Mucosa of gallbladder (tissue), 1 donor: Measurements from ENCODE around the gene COL5A2. TPM values are rescaled to one million over a fixed set of nuclear protein-coding genes. Genes with fewer than 3 reads are reported as not detected.

Experiments
- DNase-seq: peaks from one replicate; pipeline ENCODE4 v3.0.0-alpha.2; 2020; ENCODE audit warnings: low spot score
- total RNA-seq: library from RNA; stranded (reverse); gene quantifications from one replicate; pipeline ENCODE4 v1.2.1, GENCODE V29; 2021
- donor health status: DM: no; HTN: no; CAD: no.

Gene COL5A2
- total RNA-seq, 1 donor from 2014 or later = 30.8 TPM

DNA sequence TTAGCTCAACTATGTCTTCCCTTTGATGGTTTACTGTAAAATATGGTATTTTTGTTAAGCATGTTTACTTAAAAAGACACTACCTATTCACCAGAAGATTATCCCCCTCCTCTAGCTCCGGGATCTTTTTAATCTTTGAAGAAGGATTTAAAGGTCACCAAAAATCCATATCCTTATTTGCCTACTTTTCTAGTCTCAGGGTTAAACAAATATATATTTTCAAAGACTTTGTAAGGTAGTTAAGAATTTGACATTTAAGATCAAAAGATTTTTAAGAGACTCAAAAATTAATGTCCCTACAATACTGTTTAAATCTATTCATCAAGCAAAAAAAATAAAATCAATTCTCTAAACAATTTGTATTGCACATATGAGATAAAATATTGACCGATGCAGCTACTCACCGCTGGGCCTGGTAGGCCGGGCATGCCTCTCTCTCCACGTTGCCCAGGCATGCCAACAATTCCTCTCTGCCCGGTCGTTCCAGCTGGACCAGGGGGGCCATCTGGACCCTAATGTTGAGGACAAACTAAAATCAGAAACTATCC lies 129.3 kb downstream of the COL5A2 start:
- no peak for DNase-seq

DNA sequence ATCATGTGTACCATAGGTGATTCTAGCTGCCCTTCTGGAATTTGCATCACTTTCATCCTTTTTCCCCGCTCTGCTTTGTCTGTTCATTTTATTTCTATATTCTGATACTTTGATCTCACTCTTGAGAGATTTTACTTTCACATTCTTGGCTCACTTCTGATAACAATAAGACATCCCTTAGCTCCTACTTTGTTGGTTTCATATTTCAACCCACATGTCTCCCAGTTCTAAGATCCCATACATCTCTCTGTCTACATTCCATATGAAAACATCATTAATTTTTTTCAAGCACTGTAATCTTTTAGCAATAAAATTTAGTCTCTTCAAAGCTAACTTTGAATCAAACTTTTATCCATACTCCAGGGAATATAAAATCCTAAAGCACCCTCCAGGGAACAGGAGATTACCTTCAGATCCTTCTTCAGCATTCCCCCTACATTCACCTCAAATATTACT lies 129.8 kb downstream of the COL5A2 start:
- DNase-seq = no peak

DNA sequence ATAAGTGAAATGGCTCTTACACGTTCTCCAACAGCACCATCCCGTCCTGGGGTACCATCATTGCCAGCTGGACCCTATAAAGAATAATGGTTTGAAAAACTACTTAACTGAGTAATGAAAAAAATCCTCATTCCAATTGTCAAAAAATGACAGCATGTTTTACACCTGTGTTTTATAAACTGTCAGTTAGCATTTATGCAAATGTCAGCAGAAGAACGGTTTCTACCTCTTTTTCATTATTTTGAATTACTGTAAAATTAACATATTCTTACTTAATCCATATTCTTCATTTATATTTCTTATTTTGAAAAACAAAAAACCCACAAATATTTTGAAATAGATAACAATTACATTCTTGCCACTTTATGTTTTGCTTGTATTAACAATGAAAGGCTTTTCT lies 131.4 kb downstream of the COL5A2 start:
- DNase-seq = no peak

DNA sequence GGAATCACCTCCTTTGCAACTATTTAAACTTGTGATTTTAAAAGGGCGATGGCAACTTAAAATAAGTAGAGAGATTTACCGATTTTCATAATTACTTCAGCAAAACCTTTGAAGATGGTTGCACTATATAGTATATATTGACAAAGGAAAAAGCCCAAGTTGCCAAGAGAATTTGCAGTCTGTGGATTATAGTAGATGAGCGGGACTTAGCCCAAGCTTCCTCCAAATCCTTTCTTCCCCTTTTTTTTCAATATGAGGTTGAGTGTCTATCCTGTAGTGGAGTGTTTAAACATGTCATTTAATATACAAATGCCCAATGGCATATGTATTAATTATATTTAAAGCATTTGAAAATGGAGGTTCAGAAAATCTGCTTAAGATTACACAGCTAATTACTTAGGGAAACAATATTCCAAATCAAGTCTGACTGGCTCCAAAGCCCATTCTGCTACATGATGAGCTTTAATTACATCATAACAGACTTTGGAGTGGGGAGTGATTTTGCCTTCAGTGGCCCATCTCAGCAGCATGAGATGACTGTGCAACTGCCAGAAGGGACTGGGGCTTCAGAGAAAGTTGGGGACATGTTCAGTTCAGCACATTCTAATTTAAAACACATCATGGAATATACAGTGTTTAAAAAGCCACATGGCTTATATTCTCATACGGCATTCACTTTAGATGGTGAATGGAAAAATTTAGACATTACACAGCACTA lies 132.2 kb downstream of the COL5A2 start:
- no peak for DNase-seq

DNA sequence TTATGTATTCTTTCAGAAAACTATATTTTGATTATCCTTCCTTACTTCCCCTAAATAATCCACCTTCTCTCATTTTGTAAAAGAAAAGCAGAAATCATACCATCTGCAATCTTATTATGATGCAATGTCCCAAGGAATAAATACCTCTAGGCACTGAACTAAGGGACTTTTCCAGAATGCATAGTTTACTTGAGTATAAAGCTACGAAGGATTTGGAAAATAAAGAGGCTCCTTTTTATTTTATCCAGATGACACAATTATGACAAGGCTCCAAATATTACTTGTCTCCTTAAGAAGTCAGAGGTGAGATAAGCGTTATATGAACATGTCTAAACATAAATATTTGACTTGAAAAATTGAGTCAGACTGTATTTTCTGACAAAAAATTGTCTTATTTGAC lies 133.2 kb downstream of the COL5A2 start:
- no peak for DNase-seq

DNA sequence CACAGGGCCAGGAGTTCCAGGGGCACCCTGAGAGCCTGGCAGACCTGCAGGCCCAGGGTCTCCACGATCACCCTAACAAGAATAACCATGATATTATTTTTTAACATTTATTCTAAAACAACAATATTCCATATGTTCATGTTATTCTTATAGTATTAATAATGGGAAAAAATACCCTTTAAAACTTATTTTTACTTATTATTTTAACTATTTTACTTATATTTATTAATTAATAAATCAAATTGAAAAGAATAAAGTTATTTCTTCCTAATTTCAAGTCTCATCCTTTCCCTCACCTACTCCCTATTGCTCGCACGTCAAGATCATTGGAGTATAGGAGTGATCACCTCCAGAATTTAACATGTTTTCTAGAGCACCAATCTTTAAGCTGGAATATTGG lies 133.7 kb downstream of the COL5A2 start:
- no peak for DNase-seq

DNA sequence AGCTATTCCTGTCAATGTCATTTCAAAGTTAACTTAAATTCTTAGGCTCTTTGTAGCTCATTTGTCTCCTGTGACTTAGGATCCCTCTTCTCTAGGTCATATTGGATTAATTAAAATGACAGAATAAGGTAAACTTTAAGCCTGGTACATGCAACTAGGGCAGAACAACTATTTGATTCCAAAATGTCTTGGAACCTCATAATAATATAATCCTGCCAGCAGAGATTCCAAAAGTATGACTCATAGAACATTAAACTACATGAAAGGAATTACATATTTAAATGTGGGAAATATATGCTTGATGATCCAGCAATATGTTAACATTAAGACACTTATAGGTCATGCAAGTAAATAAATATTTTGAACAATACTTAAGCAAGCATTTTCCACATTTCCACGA lies 142.0 kb downstream of the COL5A2 start:
- no peak for DNase-seq

DNA sequence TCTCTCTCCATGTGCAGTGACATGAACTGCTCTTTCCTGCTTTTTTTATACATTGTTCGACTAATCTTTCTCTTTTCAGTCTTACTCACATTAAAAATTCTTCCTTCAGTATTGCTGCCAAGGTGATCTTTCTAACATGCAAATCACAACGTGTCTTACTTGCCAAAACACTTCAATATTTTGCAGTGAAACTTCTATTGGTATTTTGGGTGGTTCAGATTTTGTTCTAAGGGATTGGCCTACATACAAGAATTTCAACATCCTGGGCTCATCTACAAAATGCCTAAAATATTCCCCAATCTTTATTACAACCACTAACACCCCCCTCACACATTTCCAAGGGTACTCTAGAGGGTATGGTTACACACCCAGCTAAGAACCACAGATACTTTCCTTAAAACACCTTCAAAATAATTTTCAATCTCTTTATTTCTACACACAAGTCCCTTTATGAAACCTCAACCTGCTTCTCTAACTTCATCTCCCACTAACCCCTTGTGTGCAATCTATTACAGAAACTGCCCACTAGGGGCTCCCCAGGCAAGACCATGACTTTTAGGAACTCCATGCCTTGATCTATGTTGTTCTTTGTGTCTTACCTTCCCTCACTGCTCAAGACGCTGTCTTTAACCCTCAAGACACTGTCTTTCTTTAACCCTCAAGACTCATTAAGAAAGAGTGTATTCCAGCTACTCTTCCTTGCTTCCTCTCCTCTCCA lies 154.5 kb downstream of the COL5A2 start:
- no peak for DNase-seq

DNA sequence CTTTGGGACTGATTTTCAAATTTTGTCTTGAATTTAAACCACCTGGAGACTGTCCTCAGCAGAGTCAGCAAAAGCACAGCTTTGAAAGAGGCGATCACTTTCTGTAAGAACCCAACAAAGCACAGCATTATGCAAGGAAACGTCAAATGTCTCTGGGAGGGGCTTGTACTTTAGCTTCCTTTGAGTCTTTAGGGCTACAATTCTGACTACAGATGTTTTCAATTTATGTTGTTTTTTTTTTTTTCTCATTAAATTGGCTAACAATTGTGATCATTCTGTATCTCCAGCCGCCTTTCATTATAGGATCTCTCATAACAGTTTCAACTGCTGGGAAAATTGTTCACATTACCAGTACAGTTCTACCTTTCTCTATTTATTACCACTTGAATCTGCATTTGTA lies 157.1 kb downstream of the COL5A2 start:
- DNase-seq = no peak

DNA sequence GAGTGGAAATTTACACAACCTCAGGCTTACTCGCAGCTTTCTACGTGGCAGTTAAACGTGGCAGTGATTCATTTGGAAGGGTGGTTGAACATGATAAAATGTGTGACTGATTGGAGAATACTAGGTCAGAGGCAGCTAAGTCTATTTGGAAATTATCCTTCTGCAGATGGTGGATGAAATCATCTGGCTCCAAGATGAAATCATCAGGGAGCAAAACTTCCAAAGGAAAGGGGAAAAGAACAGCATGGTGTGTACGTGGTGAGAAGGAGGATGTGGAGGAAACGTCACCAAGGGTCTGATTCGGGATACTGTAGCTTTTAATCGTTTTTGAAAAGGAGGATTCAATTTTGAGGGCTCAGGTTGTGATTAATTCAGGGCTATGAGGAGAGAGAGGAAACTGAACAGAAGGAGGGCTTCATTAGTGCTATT lies 157.5 kb downstream of the COL5A2 start:
- DNase-seq = no peak

DNA sequence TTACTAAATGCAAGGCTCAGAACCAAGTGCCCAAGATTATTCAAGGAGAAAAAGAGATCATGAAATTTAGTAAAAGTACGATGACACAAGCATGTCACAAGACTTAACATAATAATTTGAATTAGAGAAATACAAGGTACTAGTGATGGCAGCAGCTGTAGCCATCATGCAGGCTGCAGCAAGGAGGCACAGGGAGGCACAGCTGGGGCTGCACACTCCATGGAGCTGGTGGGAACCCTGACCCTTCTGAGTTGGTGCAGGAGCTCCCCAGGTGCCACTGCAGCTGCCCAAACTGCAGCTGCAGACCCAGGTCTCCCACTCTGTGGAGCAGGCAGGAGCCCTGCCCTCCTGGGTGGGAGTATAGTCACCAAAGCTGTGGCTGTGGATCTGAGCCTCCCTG lies 159.4 kb downstream of the COL5A2 start:
- no peak for DNase-seq

DNA sequence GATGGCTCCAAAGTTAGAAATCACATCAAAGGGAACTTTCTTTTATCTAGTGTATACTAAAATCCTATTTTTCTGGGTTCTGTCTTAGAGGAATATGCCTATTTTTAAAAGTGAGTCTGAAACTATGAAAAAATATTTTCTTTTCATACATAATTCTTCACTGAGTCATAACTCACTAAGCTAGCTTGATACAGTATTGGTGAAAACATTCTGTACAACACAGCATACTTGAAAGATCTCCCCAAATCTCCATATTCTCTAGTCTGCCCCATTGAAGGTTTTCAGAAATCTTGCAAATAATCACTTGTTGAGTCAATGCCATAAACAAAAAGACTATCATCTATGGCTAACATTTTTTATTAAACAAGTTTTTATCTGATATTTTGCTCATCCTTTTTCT lies 160.9 kb downstream of the COL5A2 start:
- DNase-seq = no peak

DNA sequence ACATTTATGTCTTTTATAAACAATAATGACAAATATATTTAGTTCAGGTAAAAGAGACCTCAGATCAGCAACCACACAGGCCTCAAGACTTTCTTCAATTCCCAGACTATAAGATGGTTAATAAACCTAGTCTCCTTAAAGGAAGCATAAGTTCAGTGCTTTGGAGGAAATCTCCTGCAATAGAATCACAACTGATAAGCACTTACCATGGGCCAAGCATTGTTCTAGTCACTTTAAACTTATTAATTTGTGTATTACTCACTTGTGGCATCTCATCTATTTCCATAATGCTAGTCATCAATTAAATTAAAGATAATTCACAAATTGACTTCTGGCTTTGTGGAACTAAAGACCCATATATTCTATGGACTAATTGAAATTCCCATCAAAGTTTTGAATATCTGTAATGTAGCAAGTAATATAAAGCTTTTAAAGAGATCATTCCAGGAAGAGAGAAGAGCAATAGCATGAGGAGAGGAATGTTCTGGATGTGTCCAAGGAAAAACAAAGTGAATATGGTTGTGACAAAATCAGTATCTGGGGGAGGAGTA lies 163.2 kb downstream of the COL5A2 start:
- DNase-seq = no peak

DNA sequence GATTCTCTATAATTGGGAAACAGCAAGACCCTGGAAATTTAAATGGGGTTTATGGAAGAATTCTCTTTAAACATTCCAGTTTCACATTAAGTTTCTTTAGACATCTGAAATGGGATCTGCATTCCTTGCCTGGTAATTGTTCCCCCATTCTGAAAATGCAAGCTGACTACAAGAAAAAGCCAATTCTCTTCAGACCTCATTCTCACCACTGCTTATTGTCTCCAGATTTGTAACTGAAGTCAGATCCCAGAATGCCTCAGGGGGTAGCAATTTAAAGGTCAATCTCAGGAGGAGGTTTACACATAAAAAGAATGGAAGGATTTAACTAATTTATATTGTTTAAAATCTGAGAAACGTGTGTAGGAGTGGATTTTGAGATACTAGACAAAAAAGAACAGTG lies 164.2 kb downstream of the COL5A2 start:
- no peak for DNase-seq

DNA sequence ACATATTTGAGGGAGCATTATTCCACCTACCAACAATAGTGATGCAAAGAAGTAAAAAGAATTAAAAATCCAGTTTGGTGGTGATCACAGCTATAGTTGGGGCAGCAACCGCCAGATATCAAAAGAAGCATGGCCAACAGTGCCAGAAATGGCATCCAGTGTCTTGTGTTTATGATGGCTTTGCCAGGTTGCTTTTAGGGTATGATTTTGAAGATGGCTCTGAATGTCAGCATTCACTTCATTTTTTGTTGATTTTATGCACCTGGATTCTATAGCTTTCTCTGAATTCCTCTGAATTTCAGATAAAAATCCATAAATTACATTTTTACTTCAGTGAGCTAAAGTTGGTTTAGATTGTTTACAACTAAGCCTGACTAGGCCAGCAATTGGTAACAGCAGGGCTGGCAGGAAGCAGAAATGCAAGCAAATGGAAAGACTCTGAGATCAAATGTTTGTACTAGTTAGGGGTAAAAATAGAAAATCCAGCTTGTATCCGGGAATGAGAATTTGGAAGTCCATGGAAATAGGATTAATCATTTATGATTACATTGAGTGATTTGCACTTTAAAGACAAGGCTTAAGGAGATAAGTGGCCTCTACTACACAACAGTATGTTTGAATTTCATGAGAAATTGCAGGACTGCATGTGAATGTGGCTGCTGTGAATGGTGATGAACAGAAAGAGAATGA lies 165.0 kb downstream of the COL5A2 start:
- DNase-seq = no peak

DNA sequence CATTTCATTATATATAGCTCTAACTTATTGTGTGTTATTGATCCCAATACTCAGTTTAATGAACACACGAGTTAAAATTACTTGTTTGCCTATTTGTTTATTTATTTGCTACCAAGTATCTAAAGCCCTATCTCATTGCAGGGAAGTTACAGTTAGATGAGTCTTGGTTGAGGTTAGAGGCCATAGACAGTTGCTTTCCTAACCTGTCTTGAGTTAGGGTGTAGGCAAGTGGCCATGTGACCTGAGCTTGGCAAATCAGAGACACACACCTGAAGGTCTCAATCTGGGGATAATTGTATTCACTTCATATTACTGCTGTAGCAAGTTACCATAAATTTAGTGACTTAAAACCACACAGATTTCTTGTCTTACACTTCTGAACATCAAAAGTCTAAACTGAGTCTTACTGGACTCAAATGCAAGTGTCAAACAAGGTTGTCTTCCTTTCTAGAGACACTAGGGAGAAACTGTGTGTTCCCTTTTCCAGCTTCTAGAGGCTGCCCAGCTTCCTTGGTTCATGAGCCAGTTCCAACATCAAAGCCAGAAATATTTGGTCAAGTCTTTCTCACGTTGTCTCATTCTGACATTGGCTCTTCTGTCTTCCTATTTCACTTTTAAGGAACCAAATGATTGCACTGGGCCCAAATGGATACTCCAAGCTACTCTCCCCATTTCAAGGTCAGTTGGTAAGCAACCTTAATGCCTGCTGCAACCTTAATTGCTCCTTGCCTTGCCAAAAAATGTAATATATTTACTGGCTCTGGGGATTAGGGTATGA lies 165.7 kb downstream of the COL5A2 start:
- no peak for DNase-seq

DNA sequence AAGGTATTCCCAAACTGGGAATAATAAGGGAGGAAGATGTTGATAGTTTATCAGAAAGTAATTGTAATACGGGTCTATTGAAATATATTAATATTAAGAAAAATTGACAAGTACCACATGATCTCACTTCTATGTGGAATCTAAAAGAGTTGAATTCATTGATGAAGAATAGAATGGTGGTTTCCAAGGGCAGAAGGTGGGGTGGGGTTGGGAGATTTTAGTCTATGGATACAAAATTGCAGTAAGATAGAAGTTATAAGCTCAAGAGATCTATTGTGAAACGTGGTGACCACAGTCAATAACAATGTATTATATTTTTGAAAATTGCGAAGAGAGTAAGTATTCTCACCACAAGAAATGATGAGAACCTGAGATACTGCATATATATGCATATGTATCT lies 166.5 kb downstream of the COL5A2 start:
- DNase-seq = no peak

DNA sequence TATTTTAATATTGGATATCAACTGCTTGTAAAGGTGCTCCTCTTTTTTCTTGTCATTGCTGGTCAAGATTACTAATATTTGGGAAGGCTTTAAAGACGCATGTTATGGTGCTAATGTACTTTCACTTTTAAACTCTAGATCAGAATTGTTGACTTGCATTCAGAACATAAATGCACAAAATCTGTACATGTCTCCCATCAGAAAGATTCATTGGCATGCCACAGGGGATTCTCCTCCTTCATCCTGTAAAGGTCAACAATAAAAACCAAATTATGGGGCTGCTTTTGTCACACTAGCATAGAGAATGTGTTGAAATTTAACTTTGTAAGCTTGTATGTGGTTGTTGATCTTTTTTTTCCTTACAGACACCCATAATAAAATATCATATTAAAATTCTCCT lies 167.2 kb downstream of the COL5A2 start:
- no peak for DNase-seq

DNA sequence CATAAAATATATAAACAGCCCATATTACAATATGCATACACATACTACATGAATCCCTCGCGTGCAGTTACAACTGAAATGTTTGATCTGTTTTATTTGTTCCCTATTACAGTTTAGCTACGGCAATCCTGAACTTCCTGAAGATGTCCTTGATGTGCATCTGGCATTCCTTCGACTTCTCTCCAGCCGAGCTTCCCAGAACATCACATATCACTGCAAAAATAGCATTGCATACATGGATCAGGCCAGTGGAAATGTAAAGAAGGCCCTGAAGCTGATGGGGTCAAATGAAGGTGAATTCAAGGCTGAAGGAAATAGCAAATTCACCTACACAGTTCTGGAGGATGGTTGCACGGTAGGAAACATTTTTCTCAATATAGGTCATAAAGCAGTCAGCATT lies 169.0 kb downstream of the COL5A2 start:
- DNase-seq = no peak

DNA sequence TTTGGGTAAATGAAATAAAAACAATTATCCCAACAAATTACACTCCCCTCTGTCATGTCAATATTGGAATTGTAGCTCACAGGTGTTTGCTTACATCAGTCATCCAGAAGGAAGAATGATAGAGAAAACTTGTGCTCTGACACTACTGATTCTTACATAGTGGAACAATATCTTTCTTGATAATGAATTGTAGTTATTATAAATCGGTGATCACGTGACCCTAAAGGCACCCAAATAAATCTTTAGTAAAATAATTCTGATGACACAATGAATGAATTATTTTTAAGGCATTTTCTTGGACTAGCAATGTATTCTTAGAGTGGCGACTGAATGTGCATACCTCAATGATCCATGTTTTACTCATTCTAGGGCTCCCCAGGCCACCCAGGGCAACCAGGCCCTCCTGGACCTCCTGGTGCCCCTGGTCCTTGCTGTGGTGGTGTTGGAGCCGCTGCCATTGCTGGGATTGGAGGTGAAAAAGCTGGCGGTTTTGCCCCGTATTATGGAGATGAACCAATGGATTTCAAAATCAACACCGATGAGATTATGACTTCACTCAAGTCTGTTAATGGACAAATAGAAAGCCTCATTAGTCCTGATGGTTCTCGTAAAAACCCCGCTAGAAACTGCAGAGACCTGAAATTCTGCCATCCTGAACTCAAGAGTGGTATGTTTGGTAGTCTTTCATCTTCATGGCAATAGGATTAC lies 170.9 kb downstream of the COL5A2 start:
- no peak for DNase-seq

DNA sequence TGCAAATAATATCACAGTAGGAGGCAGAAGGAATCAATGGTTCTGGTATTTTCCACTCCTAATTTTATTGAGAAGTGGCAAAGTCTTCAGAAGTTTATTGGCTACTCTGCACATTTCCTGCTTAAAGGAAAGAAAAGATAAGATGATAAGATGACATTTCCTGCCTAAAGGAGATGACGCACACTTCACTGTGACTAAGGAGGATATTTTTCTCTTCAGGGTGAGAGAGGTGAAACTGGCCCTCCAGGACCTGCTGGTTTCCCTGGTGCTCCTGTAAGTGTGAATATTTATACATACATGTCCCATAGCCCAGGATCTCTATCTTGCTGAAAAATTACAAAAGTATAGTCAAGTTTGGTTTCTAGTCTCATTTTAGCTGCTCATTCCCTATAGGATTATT lies 177.5 kb downstream of the COL5A2 start:
- no peak for DNase-seq
